ENCODE results near the gene DLG5. TPM values are rescaled to one million over a fixed set of nuclear protein-coding genes. Genes with fewer than 3 reads are reported as not detected.
A peak's percentile ranks its signal among the peaks of the same experiment; 100 is the strongest.
"Not testable (repeated sequence)": the region's sequence is repeated elsewhere in the genome, so short reads cannot be mapped to it uniquely, and the experiment has no call there.

The DLG5 gene
- total and polyA plus RNA-seq, 7 donors: 6.0 to 78.1 (median 41.0) TPM

- H3K4me3 ChIP-seq: no peak overlapping the region
- no peak for DNase-seq
- intact Hi-C loops (cut with DNase I): no loop called here
- H3K9me3 ChIP-seq: peaks cover 0 to 9% (median 2%) of the 10 kb centered on the region in 4 donors
- H3K36me3 ChIP-seq: peaks cover 0 to 46% (median 4%) of the 10 kb centered on the region in 4 donors
- no peak overlapping the region for H3K27ac ChIP-seq
- peaks cover 0 to 8% (median 0%) of the 10 kb centered on the region in 4 donors for H3K4me1 ChIP-seq
- TF ChIP-seq POLR2A (IDR thresholded peaks at IDR 0.05) (no peak), EP300 (IDR thresholded peaks at IDR 0.05) (no peak), CTCF (IDR thresholded peaks at IDR 0.05) (no peak), POLR2AphosphoS5 (IDR thresholded peaks at IDR 0.05) (no peak)
- WGBS, 2 donors: 97 to 98% methylated on average over 9 of the region's 9 CpGs
- no peaks in the 10 kb centered on the region for H3K27me3 ChIP-seq
These were observed 146.4 kb downstream of the DLG5 start for GRCh38 chr10:77780180-77780579.

- intact Hi-C loops (cut with DNase I): no loop called here
- Histone ChIP-seq H3K4me1 (peaks cover 0 to 8% (median 0%) of the 10 kb centered on the region in 4 donors), H3K36me3 (peaks cover 0 to 18% (median 0%) of the 10 kb centered on the region in 4 donors), H3K9me3 (peaks cover 0 to 9% (median 2%) of the 10 kb centered on the region in 4 donors), H3K4me3 (no peak overlapping the region), H3K27me3 (no peaks in the 10 kb centered on the region), H3K27ac (no peak overlapping the region)
- TF ChIP-seq EP300 (IDR thresholded peaks at IDR 0.05): no peak
- TF ChIP-seq POLR2AphosphoS5 (IDR thresholded peaks at IDR 0.05): no peak
- DNase-seq: no peak
- 85 to 88% methylated on average over 5 of the region's 5 CpGs for whole genome bisulfite sequencing, 2 donors
These were observed 150.1 kb downstream of the DLG5 start for GRCh38 chr10:77776487-77776886.

- H3K36me3 ChIP-seq: peaks cover 0 to 5% (median 0%) of the 10 kb centered on the region in 4 donors
- H3K27ac ChIP-seq: no peak overlapping the region
- no peak for TF ChIP-seq EP300 (IDR thresholded peaks at IDR 0.05)
- TF ChIP-seq CTCF (IDR thresholded peaks at IDR 0.05): no peak
- TF ChIP-seq POLR2AphosphoS5 (IDR thresholded peaks at IDR 0.05): no peak
- no peak for TF ChIP-seq POLR2A (IDR thresholded peaks at IDR 0.05)
- H3K4me1 ChIP-seq: peaks cover 0 to 8% (median 0%) of the 10 kb centered on the region in 4 donors
- no peak for DNase-seq
- peaks cover 0 to 9% (median 2%) of the 10 kb centered on the region in 4 donors for H3K9me3 ChIP-seq
- 73 to 78% methylated on average over 1 of the region's 1 CpG for WGBS, 2 donors
- no peak overlapping the region for H3K4me3 ChIP-seq
- intact Hi-C loops (cut with DNase I): no loop called here
- no peaks in the 10 kb centered on the region for H3K27me3 ChIP-seq
These were observed 151.6 kb downstream of the DLG5 start for GRCh38 chr10:77774940-77775391.

- intact Hi-C loops (cut with DNase I): no loop called here
- no peak overlapping the region for H3K4me3 ChIP-seq
- peaks cover 0 to 9% (median 2%) of the 10 kb centered on the region in 4 donors for H3K9me3 ChIP-seq
- no peaks in the 10 kb centered on the region for H3K27me3 ChIP-seq
- no peak for DNase-seq
- H3K36me3 ChIP-seq: no peaks in the 10 kb centered on the region
- TF ChIP-seq POLR2A (IDR thresholded peaks at IDR 0.05) (no peak), CTCF (IDR thresholded peaks at IDR 0.05) (no peak)
- WGBS, 2 donors: 92% methylated on average over 12 of the region's 12 CpGs
- no peak overlapping the region for H3K27ac ChIP-seq
- peaks cover 0 to 8% (median 0%) of the 10 kb centered on the region in 4 donors for H3K4me1 ChIP-seq
These were observed 152.7 kb downstream of the DLG5 start for GRCh38 chr10:77773631-77774426.

GRCh38 chr10:77772852-77773600, 153.5 kb downstream of the DLG5 start:
- H3K4me1 ChIP-seq; intact Hi-C loops (cut with DNase I); H3K27ac ChIP-seq; H3K4me3 ChIP-seq; H3K9me3 ChIP-seq; H3K27me3 ChIP-seq; H3K36me3 ChIP-seq; DNase-seq: not testable (repeated sequence)
- 87% methylated on average over 17 of the region's 17 CpGs for WGBS, 2 donors
- peak in 1 of 4 donors; percentile 13 for TF ChIP-seq POLR2AphosphoS5 (IDR thresholded peaks at IDR 0.05)
